Chondrocyte (in vitro differentiated cells): ENCODE data around the gene TMEM201. TPM values are rescaled to one million over a fixed set of nuclear protein-coding genes. Genes with fewer than 3 reads are reported as not detected.

Source experiments
- DNase-seq: peaks from one replicate; pipeline ENCODE4 v3.0.0; 2021; ENCODE audit warnings: mixed read lengths, low spot score
- H3K27ac Mint-ChIP-seq: one replicate; pipeline ENCODE4 v1.8.0; 2021; ENCODE audit warnings: mild to moderate bottlenecking, moderate library complexity, mixed read lengths; ENCODE audit not compliant: unreplicated experiment
- H3K27me3 Mint-ChIP-seq: 2 replicates; pipeline ENCODE4 v1.8.0; 2021; ENCODE audit warnings: low read depth, mixed read lengths
- H3K36me3 Mint-ChIP-seq: 2 replicates; pipeline ENCODE4 v1.8.0; 2021; ENCODE audit warnings: low read depth, mixed read lengths
- H3K4me1 Mint-ChIP-seq: 2 replicates; pipeline ENCODE4 v1.8.0; 2021; ENCODE audit warnings: low read depth, mild to moderate bottlenecking, mixed read lengths
- H3K4me3 Mint-ChIP-seq: one replicate; pipeline ENCODE4 v1.8.0; 2021; ENCODE audit warnings: mild to moderate bottlenecking, moderate library complexity, mixed read lengths; ENCODE audit not compliant: unreplicated experiment
- H3K9me3 Mint-ChIP-seq: 2 replicates; pipeline ENCODE4 v1.8.0; 2021; ENCODE audit warnings: low read depth, mixed read lengths
- CTCF ChIP-seq: fragments of 200-600 bp; sonication (generic); IDR thresholded peaks from 2 replicates; pipeline ENCODE4 v1.5.0; 2021; ENCODE audit warnings: antibody characterized with exemption, mild to moderate bottlenecking, moderate library complexity
- total RNA-seq: library from RNA; stranded (reverse); gene quantifications from 3 replicates; pipeline ENCODE4 v1.2.1, GENCODE V29; 2021

The TMEM201 gene
- total RNA-seq, 1 donor from 2014 or later, result 10.6 TPM

- Mint-ChIP-seq H3K4me3 (no peak overlapping the region), H3K27me3 (no peaks in the 10 kb centered on the region)
- TF ChIP-seq CTCF, result no peak
These were observed 12.4 kb downstream of the TMEM201 start for GRCh38 chr1:9600861-9601834.

GRCh38 chr1:9601942-9602793, 13.5 kb downstream of the TMEM201 start:
- TF ChIP-seq CTCF, result no peak
- Mint-ChIP-seq H3K27ac (no peak overlapping the region), H3K36me3 (peaks cover 4% of the 10 kb centered on the region), H3K27me3 (no peaks in the 10 kb centered on the region), H3K9me3 (no peaks in the 10 kb centered on the region), H3K4me3 (no peak overlapping the region), H3K4me1 (no peaks in the 10 kb centered on the region)
- no peak for DNase-seq

More at GRCh38 chr1:9600861-9601834, 12.4 kb downstream of the TMEM201 start:
- Mint-ChIP-seq H3K27ac (no peak overlapping the region), H3K36me3 (peaks cover 4% of the 10 kb centered on the region), H3K9me3 (no peaks in the 10 kb centered on the region), H3K4me1 (no peaks in the 10 kb centered on the region)
- DNase-seq, result no peak

GRCh38 chr1:9602794-9603167, 14.1 kb downstream of the TMEM201 start:
- no peaks in the 10 kb centered on the region for H3K9me3 Mint-ChIP-seq
- H3K36me3 Mint-ChIP-seq, result peaks cover 4% of the 10 kb centered on the region
- H3K27me3 Mint-ChIP-seq, result no peaks in the 10 kb centered on the region
- no peak overlapping the region for H3K27ac Mint-ChIP-seq
- DNase-seq, result no peak
- no peaks in the 10 kb centered on the region for H3K4me1 Mint-ChIP-seq
- H3K4me3 Mint-ChIP-seq, result no peak overlapping the region
- TF ChIP-seq CTCF, result no peak

GRCh38 chr1:9603307-9603706, 14.6 kb downstream of the TMEM201 start:
- no peaks in the 10 kb centered on the region for H3K27me3 Mint-ChIP-seq
- no peak overlapping the region for H3K4me3 Mint-ChIP-seq
- peaks cover 2% of the 10 kb centered on the region for H3K36me3 Mint-ChIP-seq
- no peaks in the 10 kb centered on the region for H3K4me1 Mint-ChIP-seq
- no peaks in the 10 kb centered on the region for H3K9me3 Mint-ChIP-seq
- DNase-seq, result no peak
- no peak for TF ChIP-seq CTCF
- H3K27ac Mint-ChIP-seq, result no peak overlapping the region
